Thyroid gland (tissue), 4 donors: ENCODE measurements around the gene TIMM17B. TPM values are rescaled to one million over a fixed set of nuclear protein-coding genes. Genes with fewer than 3 reads are reported as not detected.
"Not testable (repeated sequence)": the region's sequence is repeated elsewhere in the genome, so short reads cannot be mapped to it uniquely, and the experiment has no call there.

Experiments
- DNase-seq, 2 donors: peaks; one replicate each; pipeline ENCODE4 v3.0.0-alpha.2; 2019
- H3K27ac ChIP-seq, 3 donors: fragments of 200-600 bp; sonication (generic); 1 replicate in 2 of 3; 2 replicates in 1 of 3; pipeline ENCODE4 v1.5.1; 2016 to 2019; ENCODE audit warnings: mild to moderate bottlenecking in 1 of 3, moderate library complexity in 1 of 3
- H3K27me3 ChIP-seq: fragments of 200-600 bp; sonication (generic); one replicate; pipeline ENCODE4 v1.5.1; 2019
- H3K36me3 ChIP-seq, 2 donors: fragments of 200-600 bp; sonication (generic); one replicate each; pipeline ENCODE4 v1.5.1; 2016 to 2019
- H3K4me1 ChIP-seq, 2 donors: fragments of 200-600 bp; sonication (generic); one replicate each; pipeline ENCODE4 v1.5.1; 2017 to 2019
- H3K4me3 ChIP-seq, 3 donors: fragments of 200-600 bp; sonication (generic); replicated peaks in 1 of 3; 1 replicate in 2 of 3; 2 replicates in 1 of 3; pipeline ENCODE4 v1.5.1; 2016; ENCODE audit warnings: mild to moderate bottlenecking in 1 of 3
- H3K9me3 ChIP-seq: fragments of 200-600 bp; sonication (generic); one replicate; pipeline ENCODE4 v1.5.1; 2017
- CTCF ChIP-seq, 6 experiments: fragments of 200-600 bp in 3 of 6; fragments of 450-650 bp in 3 of 6; sonication (generic) in 3 of 6; IDR thresholded peaks; one replicate each; pipeline ENCODE4 v1.5.1; 2016 to 2019; ENCODE audit warnings: antibody characterized with exemption in 6 of 6, mild to moderate bottlenecking in 2 of 6, inconsistent platforms in 1 of 6, moderate library complexity in 1 of 6
- POLR2A ChIP-seq, 2 donors: fragments of 450-650 bp; IDR thresholded peaks; one replicate each; pipeline ENCODE4 v1.6.1; 2017; ENCODE audit warnings: antibody characterized with exemption in 2 of 2, mild to moderate bottlenecking in 2 of 2, moderate library complexity in 1 of 2
- WGBS, 2 donors: methylation state at CpG; one replicate each; pipeline ENCODE4 v1.1.5; 2017; 5-methylcytosine and 5-hydroxymethylcytosine counted together
- intact Hi-C: fragments of 100-400 bp; cut with DNase I; formaldehyde crosslinking; loops from one replicate; pipeline ENCODE4 v1.15.1; 2023
- total RNA-seq, 4 donors: library from RNA; depleted of rRNA; stranded (reverse); fragments of >200 nt; gene quantifications; one replicate each; pipeline ENCODE4 v1.2.3, GENCODE V29; 2016

The TIMM17B gene
- total RNA-seq, 4 donors from 2014 or later, result 34.3 to 53.1 (median 41.2) TPM

DNA sequence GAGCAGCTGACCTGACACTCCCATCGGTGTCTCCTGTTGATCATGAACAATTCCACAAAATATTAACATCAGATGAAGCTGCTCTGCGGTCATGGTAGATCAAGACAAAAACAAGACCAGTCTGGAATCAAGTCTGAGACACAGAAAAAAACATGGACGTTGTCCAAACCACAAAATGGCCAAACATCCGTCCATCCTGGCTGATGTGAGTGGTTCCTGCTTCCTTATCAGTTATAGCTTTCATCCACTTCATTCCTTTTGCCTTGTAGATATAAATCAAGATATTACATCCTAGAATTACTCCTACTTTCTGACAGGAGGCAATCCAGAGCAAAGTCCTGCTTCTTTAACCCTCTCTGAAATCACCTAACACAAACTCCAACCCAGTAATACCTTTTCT, 33.4 kb downstream of the TIMM17B start:
- H3K27me3 ChIP-seq, result no peaks in the 10 kb centered on the region
- no peak overlapping the region for H3K4me3 ChIP-seq
- no peaks in the 10 kb centered on the region for H3K9me3 ChIP-seq
- intact Hi-C loops, result no loop called here
- no peak overlapping the region for H3K27ac ChIP-seq
- no peaks in the 10 kb centered on the region for H3K4me1 ChIP-seq
- no peaks in the 10 kb centered on the region for H3K36me3 ChIP-seq
- no peak for DNase-seq
- TF ChIP-seq POLR2A (IDR thresholded peaks at IDR 0.05) (no peak), CTCF (IDR thresholded peaks at IDR 0.05) (no peak)
- WGBS, 2 donors, result 57 to 61% methylated on average over 4 of the region's 4 CpGs

DNA sequence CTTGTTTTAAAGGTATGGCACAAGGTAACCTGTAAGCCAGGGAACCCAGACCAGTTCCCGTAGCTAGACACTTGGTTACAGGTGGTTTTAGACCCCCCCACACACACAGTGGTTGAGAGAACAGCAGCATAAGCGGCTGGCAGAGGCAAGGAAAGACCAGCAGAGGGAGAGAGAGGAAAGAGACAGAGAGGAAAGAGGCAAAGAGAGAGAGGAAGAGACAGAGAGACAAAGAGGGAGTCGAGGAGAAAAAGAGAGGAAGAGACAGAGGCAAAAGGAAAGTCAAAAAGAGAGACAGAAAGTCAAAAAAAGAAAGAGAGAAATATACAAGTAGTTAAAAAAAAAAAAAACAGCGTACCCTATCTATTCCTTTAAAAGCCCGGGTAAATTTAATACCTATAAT, 42.7 kb downstream of the TIMM17B start:
- WGBS, 2 donors, result 45% methylated on average over 5 of the region's 5 CpGs
- Histone ChIP-seq H3K36me3 (no peaks in the 10 kb centered on the region), H3K4me3 (no peak overlapping the region), H3K9me3 (no peaks in the 10 kb centered on the region), H3K27ac (no peak overlapping the region), H3K27me3 (no peaks in the 10 kb centered on the region), H3K4me1 (no peaks in the 10 kb centered on the region)
- no peak for DNase-seq
- TF ChIP-seq CTCF (IDR thresholded peaks at IDR 0.05), result no peak
- no peak for TF ChIP-seq POLR2A (IDR thresholded peaks at IDR 0.05)
- intact Hi-C loops, result no loop called here

DNA sequence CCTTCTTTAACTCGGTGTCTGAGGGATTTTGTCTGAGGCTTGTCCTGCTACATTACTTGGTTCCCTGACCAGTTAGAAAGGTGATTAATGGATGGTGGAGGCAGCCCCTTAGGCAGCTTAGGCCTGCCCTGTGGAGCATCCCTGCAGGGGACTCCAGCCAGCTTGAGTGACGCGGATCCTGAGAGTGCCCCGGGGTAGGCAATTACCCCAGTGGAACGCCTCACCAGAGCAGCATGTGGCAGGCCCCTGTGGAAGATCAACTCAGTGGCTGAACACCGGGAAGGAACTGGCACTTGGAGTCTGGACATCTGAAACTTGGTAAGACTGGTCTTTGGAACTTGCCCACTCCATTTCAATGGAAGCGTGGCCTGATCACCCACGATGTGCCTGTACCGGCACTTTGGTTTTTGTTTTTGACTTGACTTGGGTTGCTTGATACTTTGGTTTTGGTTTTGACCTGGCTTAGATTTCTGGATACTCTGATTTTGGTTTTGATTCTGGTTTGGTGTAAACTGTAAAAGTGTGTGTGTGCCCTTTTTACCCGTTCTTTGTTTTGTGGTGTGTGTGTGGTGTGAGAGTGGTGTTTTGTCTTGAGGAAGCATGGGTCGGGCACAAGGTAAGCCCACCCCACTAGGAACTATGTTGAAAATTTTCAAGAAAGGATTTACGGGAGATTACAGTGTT, 43.3 kb downstream of the TIMM17B start:
- H3K4me1 ChIP-seq, H3K9me3 ChIP-seq, H3K27me3 ChIP-seq, intact Hi-C loops, H3K4me3 ChIP-seq, DNase-seq, H3K36me3 ChIP-seq, H3K27ac ChIP-seq: not testable (repeated sequence)
- WGBS, 2 donors, result 88 to 91% methylated on average over 8 to 11 of the region's 12 CpGs

DNA sequence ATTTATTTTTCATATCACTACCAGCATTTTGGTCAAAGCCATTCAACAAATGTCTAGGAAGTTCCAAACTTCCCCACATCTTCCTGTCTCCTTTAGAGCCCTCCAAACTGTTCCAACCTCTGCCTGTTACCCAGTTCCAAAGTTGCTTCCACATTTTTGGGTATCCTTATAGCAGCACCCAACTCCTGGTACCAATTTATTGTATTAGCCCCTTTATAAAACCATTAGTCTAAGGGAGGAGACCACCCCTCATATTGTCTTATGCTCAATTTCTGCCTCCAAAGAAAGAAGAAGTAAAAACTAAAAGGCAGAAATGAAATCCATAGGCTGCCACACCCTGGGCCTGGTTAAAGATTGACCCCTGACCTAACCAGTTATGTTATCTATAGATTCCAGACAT, 44.1 kb downstream of the TIMM17B start:
- H3K4me1 ChIP-seq, H3K9me3 ChIP-seq, H3K36me3 ChIP-seq, intact Hi-C loops, H3K27ac ChIP-seq, DNase-seq, H3K27me3 ChIP-seq, H3K4me3 ChIP-seq: not testable (repeated sequence)

DNA sequence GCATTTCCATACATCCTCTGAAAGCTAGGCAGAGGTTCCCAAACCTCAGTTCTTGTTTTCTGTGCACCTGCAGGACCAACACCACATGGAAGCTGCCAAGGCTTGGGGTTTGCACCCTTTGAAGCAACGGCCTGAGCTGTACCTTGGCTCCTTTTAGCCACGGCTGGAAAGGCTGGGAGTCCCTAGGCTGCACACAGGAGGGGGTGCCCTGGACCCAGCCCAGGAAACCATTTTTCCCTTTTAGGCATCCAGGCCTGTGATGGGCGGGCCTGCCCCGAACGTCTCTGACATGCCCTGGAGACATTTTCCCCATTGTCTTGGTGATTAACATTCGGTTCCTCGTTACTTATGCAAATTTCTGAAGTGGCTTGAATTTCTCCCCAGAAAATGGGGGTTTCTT, 44.7 kb downstream of the TIMM17B start:
- Histone ChIP-seq H3K4me1 (no peaks in the 10 kb centered on the region), H3K4me3 (no peak overlapping the region), H3K36me3 (no peaks in the 10 kb centered on the region), H3K27ac (no peak overlapping the region), H3K27me3 (no peaks in the 10 kb centered on the region), H3K9me3 (no peaks in the 10 kb centered on the region)
- no peak for DNase-seq
- TF ChIP-seq POLR2A (IDR thresholded peaks at IDR 0.05) (no peak), CTCF (IDR thresholded peaks at IDR 0.05) (no peak)
- WGBS, 2 donors, result 73 to 82% methylated on average over 5 to 6 of the region's 7 CpGs
- intact Hi-C loops, result no loop called here

DNA sequence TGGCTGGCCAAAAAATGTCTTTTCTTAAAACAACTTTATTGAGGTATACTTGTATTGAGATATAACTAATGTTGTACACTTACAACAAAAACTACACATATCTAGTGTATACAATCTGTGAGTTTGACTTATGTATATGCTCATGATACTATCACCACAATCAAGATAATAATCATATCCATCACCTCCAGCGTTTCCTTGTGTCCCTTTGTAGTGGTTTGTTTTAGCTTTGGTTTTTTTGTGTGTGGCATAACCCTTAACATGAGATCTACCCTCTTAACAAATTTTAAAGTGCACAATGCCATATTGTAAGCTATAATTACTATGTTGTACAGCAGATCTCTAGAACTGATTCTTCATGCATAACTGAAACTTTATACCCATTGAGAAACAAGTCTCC, 48.7 kb downstream of the TIMM17B start:
- Histone ChIP-seq H3K36me3 (no peaks in the 10 kb centered on the region), H3K9me3 (no peaks in the 10 kb centered on the region), H3K27ac (no peak overlapping the region), H3K27me3 (no peaks in the 10 kb centered on the region), H3K4me3 (no peak overlapping the region), H3K4me1 (no peaks in the 10 kb centered on the region)
- TF ChIP-seq POLR2A (IDR thresholded peaks at IDR 0.05), result no peak
- no peak for TF ChIP-seq CTCF (IDR thresholded peaks at IDR 0.05)
- no peak for DNase-seq
- intact Hi-C loops, result no loop called here
- WGBS, 2 donors, result 80 to 86% methylated on average over 1 of the region's 1 CpG

Other genes with a start within 250 kb of the TIMM17B start
- gene WAS, start 214.0 kb downstream of the TIMM17B start, total RNA-seq, result 1 to 10 TPM; 1.4 to 4.8 (median 3.3) TPM
- 1 to 10 TPM; 2.7 to 8.6 (median 7.1) TPM for gene SUV39H1, start 201.0 kb downstream of the TIMM17B start, total RNA-seq
- 1 to 10 TPM in 2 of 4 donors, not detected in 2; 1.2 to 3.3 TPM for gene GLOD5, start 136.0 kb downstream of the TIMM17B start, total RNA-seq
- gene GATA1, start 111.2 kb downstream of the TIMM17B start, total RNA-seq, result not detected
- gene HDAC6, start 95.7 kb downstream of the TIMM17B start, total RNA-seq, result 100 to 1,000 TPM in 1 of 4 donors, 10 to 100 TPM in 3; 80.4 to 124 (median 90.5) TPM
- gene ERAS, start 71.3 kb downstream of the TIMM17B start, total RNA-seq, result not detected
- gene PCSK1N, start 62.2 kb downstream of the TIMM17B start, total RNA-seq, result 1 to 10 TPM; 1.5 to 4.0 (median 3.4) TPM
- 10 to 100 TPM; 52.4 to 76.2 (median 57.2) TPM for gene PQBP1, start 162 bp upstream of the TIMM17B start, total RNA-seq
- gene SLC35A2, start 13.9 kb upstream of the TIMM17B start, total RNA-seq, result 10 to 100 TPM; 26.9 to 47.8 (median 32.3) TPM
- 10 to 100 TPM in 1 of 4 donors, 1 to 10 TPM in 3; 4.8 to 12.1 (median 5.9) TPM for gene PIM2, start 21.3 kb upstream of the TIMM17B start, total RNA-seq
- 10 to 100 TPM; 33.9 to 52.4 (median 43.3) TPM for gene OTUD5, start 59.8 kb upstream of the TIMM17B start, total RNA-seq
- 1 to 10 TPM in 3 of 4 donors, under 1 TPM in 1; 0.54 to 1.6 (median 1.1) TPM for gene KCND1, start 74.1 kb upstream of the TIMM17B start, total RNA-seq
- 10 to 100 TPM; 30.6 to 33.9 (median 33.4) TPM for gene GRIPAP1, start 104.5 kb upstream of the TIMM17B start, total RNA-seq
- gene TFE3, start 145.6 kb upstream of the TIMM17B start, total RNA-seq, result 100 to 1,000 TPM in 3 of 4 donors, 10 to 100 TPM in 1; 68.4 to 160 (median 118) TPM
- 10 to 100 TPM in 1 of 4 donors, 1 to 10 TPM in 3; 5.1 to 14.4 (median 6.3) TPM for gene CCDC120, start 161.2 kb upstream of the TIMM17B start, total RNA-seq
- gene PRAF2, start 176.2 kb upstream of the TIMM17B start, total RNA-seq, result 10 to 100 TPM; 19.2 to 32.9 (median 22.1) TPM
- 100 to 1,000 TPM in 3 of 4 donors, 10 to 100 TPM in 1; 99.8 to 184 (median 106) TPM for gene WDR45, start 182.1 kb upstream of the TIMM17B start, total RNA-seq
- 10 to 100 TPM; 24.3 to 32.5 (median 28.0) TPM for gene GPKOW, start 226.0 kb upstream of the TIMM17B start, total RNA-seq